Measurements from ENCODE around the gene TRAPPC14. TPM values are rescaled to one million over a fixed set of nuclear protein-coding genes. Genes with fewer than 3 reads are reported as not detected.

The TRAPPC14 gene
- total and polyA plus RNA-seq, 9 of the 15 experiments (the other 6 are each of a cell fraction or from before 2014, with no cell fraction given) = 0.42 to 45.9 (median 18.2) TPM

GRCh38 chr7:100128637-100128963 lies 29.9 kb downstream of the TRAPPC14 start:
- no peaks in the 10 kb centered on the region for H3K36me3 ChIP-seq (ENCODE audit: control insufficient read depth, insufficient read depth, low read length)
- H3K27me3 ChIP-seq (ENCODE audit: control insufficient read depth in 2 of 2, insufficient read depth in 2 of 2, low read length in 2 of 2) = no peaks in the 10 kb centered on the region; a peak in 1 of 5 replicates
- H3K4me3 ChIP-seq = no peak overlapping the region
- H2AFZ ChIP-seq (ENCODE audit: low read depth, low read length) = no peak overlapping the region
- no TSS peak for BruUV-seq (replicated peaks)
- intact Hi-C loops (cut with micrococcal nuclease) = loop anchor here (5.0 kb wide), 2 partner anchors 81 to 151 kb away; partner anchors contain the start of genes AZGP1 and ZSCAN21
- no peak overlapping the region for H3K27ac ChIP-seq (ENCODE audit: extremely low read depth, low read depth, low read length)
- ChIA-PET POLR2A (interaction anchor here (0.6 to 1.9 kb wide), 8 partner anchors 10 to 584 kb away, joined by 3 to 7 read pairs (median 3); partner anchors contain the start of gene LAMTOR4), CTCF (ENCODE audit: low intra/inter-chr PET ratio) (interaction anchor here (0.9 kb wide), 1 partner anchor 215 kb away, joined by 3 read pairs; no protein-coding TSS in a partner anchor)
- DNase-seq (ENCODE audit: extremely low read depth in 1 of 4, low spot score in 3 of 4) (no peak), FAIRE-seq (no peak), ATAC-seq (no peak)
- H3K4me2 ChIP-seq (ENCODE audit: insufficient read depth, low read length) = no peak overlapping the region
- no peak overlapping the region for H3K9ac ChIP-seq (ENCODE audit: insufficient read depth in 1 of 2, low read depth in 2 of 2, low read length in 2 of 2)
- H3K4me1 ChIP-seq (replicated peaks in 1 of 2; ENCODE audit: control insufficient read depth in 2 of 2, insufficient read depth in 2 of 2, low read length in 2 of 2) = peaks cover 28 to 46% of the 10 kb centered on the region in 2 experiments
- no peaks in the 10 kb centered on the region for H4K20me1 ChIP-seq (replicated peaks; ENCODE audit: control insufficient read depth, insufficient read depth, low read length)
- no peaks in the 10 kb centered on the region for H3K9me3 ChIP-seq (replicated peaks; ENCODE audit: control insufficient read depth, insufficient read depth, low read depth, low read length)
- H3K9me1 ChIP-seq (ENCODE audit: control insufficient read depth, insufficient read depth, low read length) = no peaks in the 10 kb centered on the region
- WGBS (ENCODE audit: insufficient coverage, low coverage, missing lambda C conversion rate) = 38% methylated on average over 1 of the region's 1 CpG
- peaks cover 22% of the 10 kb centered on the region for H3K79me2 ChIP-seq (ENCODE audit: control insufficient read depth, insufficient read depth, low read length)
- in situ Hi-C loops (cut with MboI) = loop anchor here (5.0 kb wide), 2 partner anchors 136 to 211 kb away; partner anchors contain the start of gene TRIM4
- TF ChIP-seq ZNF347 (CRISPR knock-in tag; IDR thresholded peaks at IDR 0.05; ENCODE audit: low read depth) (no peak), DLX4 (CRISPR knock-in tag; IDR thresholded peaks at IDR 0.05) (no peak), YBX1 (IDR thresholded peaks at IDR 0.05) (no peak), SNAPC5 (CRISPR knock-in tag; IDR thresholded peaks at IDR 0.05) (no peak), ARHGAP35 (IDR thresholded peaks at IDR 0.05; ENCODE audit: partially characterized antibody) (no peak), ATF6 (CRISPR knock-in tag; IDR thresholded peaks at IDR 0.05) (no peak), CBX1 (IDR thresholded peaks at IDR 0.05; ENCODE audit: low read depth) (no peak), GMEB1 (CRISPR knock-in tag; IDR thresholded peaks at IDR 0.05) (no peak), ZNF239 (CRISPR knock-in tag; IDR thresholded peaks at IDR 0.05) (no peak), RFX1 (IDR thresholded peaks at IDR 0.05) (no peak), STAT5A (IDR thresholded peaks at IDR 0.05; ENCODE audit: borderline replicate concordance, low read length) (no peak), ZNF695 (CRISPR knock-in tag; IDR thresholded peaks at IDR 0.05) (no peak), BCLAF1 (IDR thresholded peaks at IDR 0.05; ENCODE audit: borderline replicate concordance in 1 of 2, control insufficient read depth in 1 of 2, low read depth in 2 of 2, low read length in 1 of 2) (no peak), ZNF511 (CRISPR knock-in tag; IDR thresholded peaks at IDR 0.05) (no peak), TRIM24 (IDR thresholded peaks at IDR 0.05) (no peak), EGR1 (conservative IDR thresholded peaks at IDR 0.05) (no peak)
